HL-60 (cell line): ENCODE measurements around the gene PRODH.
"Not testable (repeated sequence)": the region's sequence is repeated elsewhere in the genome, so short reads cannot be mapped to it uniquely, and the experiment has no call there.

ENCODE experiments used
- DNase-seq, 2 experiments: peaks; one replicate each; pipeline ENCODE4 v3.0.0-alpha.2; 2010 to 2020; ENCODE audit warnings: low read depth in 1 of 2, low spot score in 1 of 2
- H3K27ac ChIP-seq: fragments of 250-450 bp; sonication (Bioruptor Pico); replicated peaks from 2 replicates; pipeline ENCODE4 v1.5.1; 2020; ENCODE audit warnings: mild to moderate bottlenecking, moderate library complexity
- H3K27me3 ChIP-seq: fragments of 250-450 bp; sonication (Bioruptor Pico); 2 replicates; pipeline ENCODE4 v1.5.1; 2021; ENCODE audit warnings: mild to moderate bottlenecking, moderate library complexity; ENCODE audit not compliant: insufficient read depth, poor library complexity, severe bottlenecking
- H3K4me3 ChIP-seq: replicated peaks from 2 replicates; pipeline ENCODE4 v1.5.1; 2011; ENCODE audit warnings: mild to moderate bottlenecking, control low read depth, low read length; ENCODE audit not compliant: insufficient read depth
- CTCF ChIP-seq: IDR thresholded peaks from one replicate; pipeline ENCODE4 v1.5.1; 2011; ENCODE audit warnings: low read length, control low read depth, inconsistent platforms; ENCODE audit not compliant: insufficient read depth
- GABPA ChIP-seq: IDR thresholded peaks from 2 replicates; pipeline ENCODE4 v1.6.1; 2012; ENCODE audit warnings: low read depth
- POLR2AphosphoS5 ChIP-seq: IDR thresholded peaks from 2 replicates; pipeline ENCODE4 v1.6.1; 2012; ENCODE audit warnings: low read depth
- REST ChIP-seq: IDR thresholded peaks from 2 replicates; pipeline ENCODE4 v1.6.1; 2012; ENCODE audit warnings: low read depth; ENCODE audit not compliant: insufficient replicate concordance
- SPI1 ChIP-seq: IDR thresholded peaks from 2 replicates; pipeline ENCODE4 v1.6.1; 2012; ENCODE audit warnings: low read depth, mild to moderate bottlenecking, borderline replicate concordance

PRODH gene

DNA sequence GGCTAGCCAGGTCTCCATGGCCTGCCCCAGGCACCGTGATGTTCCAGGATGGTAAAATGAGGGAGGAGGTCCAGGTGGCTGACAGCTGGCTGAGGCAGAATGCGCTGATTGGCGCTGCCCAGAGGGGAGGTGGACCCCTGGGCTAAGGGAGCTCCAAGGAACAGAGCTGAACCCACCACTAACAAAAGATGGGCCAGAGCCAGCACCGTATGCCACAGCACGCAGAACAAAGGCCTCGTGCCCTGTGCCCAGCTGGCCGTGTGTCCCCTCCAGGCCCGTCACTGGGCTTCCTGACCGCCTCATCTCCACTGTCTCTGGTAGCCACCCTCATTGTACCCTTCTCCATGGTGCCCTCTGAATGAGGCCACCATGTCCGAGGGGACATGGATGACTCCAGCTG lies 19.6 kb upstream of the PRODH start:
- Histone ChIP-seq H3K27me3 (peaks cover 7% of the 10 kb centered on the region), H3K4me3 (no peak overlapping the region), H3K27ac (no peak overlapping the region)
- no peak for TF ChIP-seq POLR2AphosphoS5
- no peak for TF ChIP-seq REST
- TF ChIP-seq GABPA = no peak
- no peak for TF ChIP-seq SPI1
- TF ChIP-seq CTCF = no peak
- no peak for DNase-seq

DNA sequence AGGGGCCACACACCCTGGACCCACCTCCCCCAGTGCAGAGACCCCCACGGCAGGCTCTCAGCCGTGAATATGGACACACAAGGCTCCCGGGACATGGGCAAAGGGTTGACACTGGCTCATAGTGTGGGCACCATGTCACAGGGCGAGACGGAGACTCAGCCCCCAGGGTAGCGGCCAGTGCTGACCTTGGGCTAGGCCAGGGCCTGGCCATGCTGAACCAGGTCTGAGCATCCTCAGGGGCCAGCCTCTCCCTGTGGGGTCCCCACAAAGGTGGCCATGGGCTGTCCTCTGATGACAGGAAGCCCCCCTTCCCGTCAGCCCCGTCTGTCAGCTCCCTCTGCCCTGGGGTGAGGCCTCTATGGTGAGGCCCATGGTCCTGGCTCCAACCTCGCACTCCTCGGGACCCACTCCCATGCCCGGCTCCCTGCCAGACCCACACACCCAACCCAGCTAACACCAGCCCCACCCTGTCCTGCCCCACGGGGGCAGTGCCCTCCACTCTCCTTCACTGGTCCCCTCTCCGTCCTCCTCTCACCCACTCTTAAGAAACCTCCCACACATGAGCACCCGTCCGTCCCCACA lies 19.0 kb upstream of the PRODH start:
- Histone ChIP-seq H3K27ac (no peak overlapping the region), H3K4me3 (no peak overlapping the region), H3K27me3 (peaks cover 7% of the 10 kb centered on the region)
- DNase-seq = no peak
- TF ChIP-seq GABPA (no peak), CTCF (no peak), REST (no peak), POLR2AphosphoS5 (no peak), SPI1 (no peak)

DNA sequence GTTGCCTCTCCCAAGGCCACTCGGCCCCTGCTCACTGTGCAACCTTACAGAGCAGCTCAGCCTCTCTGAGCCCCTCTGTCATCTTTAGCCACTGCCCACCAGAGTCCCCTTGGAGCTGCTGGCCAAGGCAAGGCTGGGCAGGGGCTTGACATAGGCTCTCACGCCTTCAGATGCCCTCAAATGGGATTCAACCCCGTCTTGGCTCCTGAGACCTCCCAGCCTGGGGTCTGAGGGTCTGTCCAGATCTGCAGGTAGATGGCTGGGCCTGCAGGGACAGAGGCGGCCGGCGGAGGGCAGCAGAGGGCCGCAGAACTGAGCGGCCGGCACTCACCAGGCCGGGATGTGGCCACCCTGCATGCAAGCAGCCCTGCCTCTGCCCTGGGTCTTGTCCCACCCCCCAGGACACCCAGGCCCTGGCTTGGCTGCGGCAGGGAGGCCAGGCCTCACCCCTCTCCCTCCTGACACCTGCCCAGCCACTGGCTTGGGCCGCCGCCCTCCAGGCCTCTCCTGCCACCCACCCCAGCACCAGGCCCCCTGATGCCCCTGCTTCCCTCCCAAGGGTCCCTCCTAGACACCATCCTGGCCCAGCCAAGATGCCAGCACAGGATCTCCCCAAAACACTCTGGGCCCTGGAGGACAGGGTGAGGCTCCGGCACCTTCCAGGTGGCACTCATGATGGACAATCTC lies 18.4 kb upstream of the PRODH start:
- not testable (repeated sequence) for H3K27me3 ChIP-seq, H3K27ac ChIP-seq, H3K4me3 ChIP-seq
- TF ChIP-seq CTCF = peak; percentile 70
- DNase-seq = peak in 1 of 2 experiments; percentile 42

DNA sequence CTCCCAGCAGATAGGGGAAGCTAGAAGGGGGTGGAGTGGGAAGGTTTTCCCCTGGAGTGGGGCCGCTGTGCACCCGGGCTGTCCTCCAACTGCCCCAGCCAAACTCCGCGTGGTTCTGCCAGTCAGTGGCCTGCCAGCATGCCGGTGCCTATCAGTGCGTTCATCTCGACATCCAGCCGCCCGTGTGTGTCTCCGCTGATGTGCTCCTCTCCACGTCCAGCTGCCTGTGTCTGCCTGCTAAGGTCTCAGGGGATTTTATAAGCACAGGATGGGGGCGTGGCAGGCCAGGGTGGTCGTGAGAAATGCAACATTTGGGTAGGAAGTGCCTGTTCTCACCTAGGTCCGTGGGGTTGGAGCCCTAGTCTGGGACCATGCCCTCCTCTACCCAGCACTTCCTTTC lies 17.0 kb upstream of the PRODH start:
- not testable (repeated sequence) for H3K4me3 ChIP-seq, H3K27ac ChIP-seq, H3K27me3 ChIP-seq, DNase-seq
